Activated effector memory CD4-positive, alpha-beta T cell treated with anti-CD3 and anti-CD28 coated beads, Interleukin-2, amount 50 U/mL, for 16 hours (primary cell): ENCODE data around the gene UNC5C.

ENCODE experiments used
- DNase-seq: peaks from one replicate; pipeline ENCODE4 v3.0.0-alpha.2; 2020

UNC5C gene

GRCh38 chr4:95546221-95546620 is 2.6 kb downstream of the UNC5C start:
- no peak for DNase-seq

GRCh38 chr4:95545546-95545945 is 3.2 kb downstream of the UNC5C start:
- no peak for DNase-seq

- no peak for DNase-seq
Observed at GRCh38 chr4:95544113-95545103, 4.4 kb downstream of the UNC5C start.

- no peak for DNase-seq
Observed at GRCh38 chr4:95541889-95542607, 6.7 kb downstream of the UNC5C start.

- no peak for DNase-seq
Observed at GRCh38 chr4:95541094-95541493, 7.7 kb downstream of the UNC5C start.

GRCh38 chr4:95540227-95540626 is 8.5 kb downstream of the UNC5C start:
- DNase-seq, result no peak

- no peak for DNase-seq
Observed at GRCh38 chr4:95539106-95539505, 9.7 kb downstream of the UNC5C start.

GRCh38 chr4:95537863-95538488 is 10.8 kb downstream of the UNC5C start:
- no peak for DNase-seq

GRCh38 chr4:95537191-95537590 is 11.6 kb downstream of the UNC5C start:
- no peak for DNase-seq

GRCh38 chr4:95536650-95537049 is 12.1 kb downstream of the UNC5C start:
- no peak for DNase-seq

- no peak for DNase-seq
Observed at GRCh38 chr4:95535180-95535579, 13.6 kb downstream of the UNC5C start.

GRCh38 chr4:95534032-95534431 is 14.7 kb downstream of the UNC5C start:
- no peak for DNase-seq

GRCh38 chr4:95533254-95533653 is 15.5 kb downstream of the UNC5C start:
- DNase-seq, result no peak

GRCh38 chr4:95532305-95532704 is 16.5 kb downstream of the UNC5C start:
- no peak for DNase-seq

GRCh38 chr4:95531141-95531540 is 17.6 kb downstream of the UNC5C start:
- DNase-seq, result no peak

- no peak for DNase-seq
Observed at GRCh38 chr4:95529946-95530345, 18.8 kb downstream of the UNC5C start.

GRCh38 chr4:95528388-95528948 is 20.3 kb downstream of the UNC5C start:
- DNase-seq, result no peak

GRCh38 chr4:95526075-95526474 is 22.7 kb downstream of the UNC5C start:
- no peak for DNase-seq

GRCh38 chr4:95524729-95525128 is 24.0 kb downstream of the UNC5C start:
- DNase-seq, result no peak

GRCh38 chr4:95524184-95524583 is 24.6 kb downstream of the UNC5C start:
- DNase-seq, result no peak

GRCh38 chr4:95522682-95523530 is 25.9 kb downstream of the UNC5C start:
- DNase-seq, result no peak
